Suppressor macrophage treated with lipopolysaccharide for 1 hour (primary cell): ENCODE data around the gene TFB2M.
A peak's percentile ranks its signal among the peaks of the same experiment; 100 is the strongest.

ENCODE experiments used
- DNase-seq, 3 donors: peaks; one replicate each; pipeline ENCODE4 v3.0.0-alpha.2; 2020 to 2022

Gene TFB2M

DNA sequence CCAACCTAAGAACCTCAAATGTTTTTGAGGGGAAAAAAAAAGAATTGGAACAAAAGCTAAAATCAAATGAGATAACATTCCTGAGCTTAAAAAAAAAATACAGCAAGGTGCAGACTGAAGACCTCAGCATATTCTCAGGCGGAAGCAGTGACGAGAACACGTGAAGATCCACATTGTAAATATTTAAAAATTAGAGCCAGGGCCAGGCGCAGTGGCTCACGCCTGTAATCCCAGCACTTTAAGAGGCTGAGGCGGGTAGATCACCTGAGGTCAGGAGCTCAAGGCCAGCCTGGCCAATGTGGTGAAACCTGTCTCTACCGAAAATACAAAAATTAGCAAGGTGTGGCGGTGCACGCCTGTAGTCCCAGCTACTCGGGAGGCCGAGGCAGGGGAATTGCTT lies 15.7 kb downstream of the TFB2M start:
- DNase-seq, result no peak

DNA sequence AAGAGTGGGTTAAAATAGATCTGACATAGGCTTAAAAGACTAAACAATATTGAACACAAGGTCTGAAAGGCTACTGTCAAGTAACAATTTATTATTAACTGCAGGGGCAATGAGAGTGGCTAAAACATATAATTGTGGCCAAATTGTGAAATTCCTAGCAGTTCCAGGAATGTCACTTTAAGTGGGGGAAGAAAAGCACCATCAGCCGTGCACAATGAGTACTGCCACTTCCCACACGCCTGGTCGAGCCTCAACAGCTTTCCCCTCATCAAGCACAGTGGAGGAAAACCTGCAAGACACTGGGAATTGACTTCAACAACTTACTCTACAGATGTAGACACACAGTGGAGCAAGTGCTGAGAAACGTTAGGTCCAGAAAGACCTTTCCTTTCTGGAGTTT lies 16.4 kb downstream of the TFB2M start:
- DNase-seq, result no peak

DNA sequence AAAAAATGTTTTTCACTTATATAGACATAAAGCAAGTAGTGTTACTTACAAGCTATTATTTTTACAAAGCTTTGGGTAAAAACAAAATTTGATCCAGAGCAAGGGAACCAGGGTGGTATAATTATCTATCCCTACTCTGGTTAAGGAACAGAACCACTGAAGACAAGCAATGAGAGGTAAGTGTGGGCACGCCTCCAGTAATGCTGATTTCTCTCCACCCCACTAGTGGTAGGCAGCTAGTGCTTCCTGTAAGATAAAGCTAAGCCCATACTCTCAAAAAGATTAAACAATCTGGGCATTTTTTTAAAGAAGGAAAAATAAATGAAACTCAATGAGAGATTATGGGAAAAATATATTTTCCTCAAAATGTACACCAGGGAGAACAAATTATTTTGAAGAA lies 22.1 kb downstream of the TFB2M start:
- DNase-seq, result no peak

DNA sequence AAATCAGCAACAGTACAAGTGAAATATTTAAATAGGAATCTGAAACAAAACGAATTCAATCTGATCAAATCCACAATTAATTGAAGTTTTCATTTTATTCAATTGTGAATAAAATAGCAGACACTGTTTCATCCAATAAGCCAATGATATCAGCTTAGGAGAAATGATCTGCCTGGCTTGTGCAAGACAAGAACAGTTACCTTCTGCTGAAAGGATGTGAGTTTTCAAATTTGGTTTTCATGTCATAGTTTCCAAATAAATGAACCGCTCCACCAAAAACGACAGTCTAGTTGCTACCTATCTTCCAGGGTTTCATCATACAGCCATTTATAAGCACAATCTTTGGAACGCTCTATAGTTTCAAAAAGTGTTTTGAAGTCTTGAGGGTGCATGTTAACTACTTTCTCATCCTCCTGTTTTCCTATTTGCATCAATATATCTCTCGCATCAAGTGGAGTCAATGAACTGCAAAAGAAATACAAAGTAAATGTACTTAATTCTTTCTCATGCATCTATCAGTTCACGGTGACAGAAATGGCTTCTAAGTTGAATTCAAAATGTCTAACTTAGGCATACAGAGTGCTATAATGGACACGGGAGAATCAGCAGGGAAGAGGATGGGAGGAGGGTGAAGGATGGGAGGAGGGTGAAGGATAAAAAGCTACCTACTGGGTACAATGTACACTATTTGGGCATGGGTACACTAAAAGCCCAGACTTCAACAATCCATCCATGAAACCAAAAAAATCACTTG lies 25.1 kb downstream of the TFB2M start:
- DNase-seq, result no peak

DNA sequence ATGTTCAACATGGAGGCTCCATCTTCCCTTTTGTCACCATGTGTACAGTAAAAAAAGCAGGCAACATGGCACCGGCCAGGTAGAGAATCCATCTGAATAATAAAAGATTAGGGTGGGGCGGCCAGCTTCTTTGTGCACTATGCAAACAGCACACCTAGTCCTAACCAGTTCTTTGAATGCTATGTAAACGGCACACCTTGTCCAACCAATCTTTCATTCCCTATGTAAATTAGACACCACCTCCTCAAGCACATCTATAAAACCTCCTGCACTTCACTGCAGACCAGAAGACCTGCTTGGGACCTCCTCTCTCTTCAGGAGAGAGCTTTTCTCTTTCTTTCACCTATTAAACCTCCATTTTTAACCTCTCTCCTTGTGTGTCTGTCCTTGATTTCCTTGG lies 28.2 kb downstream of the TFB2M start:
- no peak for DNase-seq

DNA sequence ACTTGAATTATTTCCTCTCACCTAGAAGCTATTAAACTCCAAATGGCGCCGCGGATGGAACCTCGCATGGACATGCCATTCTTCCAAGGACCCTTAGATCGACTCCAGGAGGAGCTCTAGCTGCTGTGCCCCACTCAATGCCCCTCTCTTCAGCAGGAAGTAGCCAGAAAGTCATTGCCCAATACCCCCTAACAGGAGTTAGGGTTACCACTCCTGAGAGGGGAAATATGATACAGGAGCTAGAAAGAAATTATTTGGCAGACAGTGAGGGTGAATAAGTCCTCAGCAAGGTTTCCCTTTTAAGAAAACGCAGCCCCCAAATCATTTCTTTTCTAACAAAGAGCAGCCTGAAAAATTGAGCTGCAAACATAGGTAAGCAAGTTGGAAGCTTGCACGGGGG lies 28.6 kb downstream of the TFB2M start:
- no peak for DNase-seq

DNA sequence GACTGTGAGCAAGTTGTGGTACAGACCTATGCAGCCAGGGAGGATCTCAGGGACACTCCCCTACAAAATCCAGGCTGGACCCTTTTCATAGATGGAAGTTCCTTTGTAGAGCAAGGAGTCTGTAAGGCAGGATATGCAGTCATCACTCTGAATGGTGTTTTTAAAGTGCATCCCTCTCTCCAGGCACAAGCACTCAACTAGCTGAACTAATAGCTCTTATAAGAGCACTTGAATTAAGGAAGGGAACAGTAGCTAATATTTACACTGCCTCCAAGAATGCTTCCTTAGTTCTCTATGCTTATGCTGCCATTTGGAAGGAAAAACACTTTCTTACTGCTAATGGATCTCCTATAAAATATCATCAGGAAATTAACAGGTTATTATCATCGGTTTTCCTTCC lies 31.9 kb downstream of the TFB2M start:
- DNase-seq, result no peak

DNA sequence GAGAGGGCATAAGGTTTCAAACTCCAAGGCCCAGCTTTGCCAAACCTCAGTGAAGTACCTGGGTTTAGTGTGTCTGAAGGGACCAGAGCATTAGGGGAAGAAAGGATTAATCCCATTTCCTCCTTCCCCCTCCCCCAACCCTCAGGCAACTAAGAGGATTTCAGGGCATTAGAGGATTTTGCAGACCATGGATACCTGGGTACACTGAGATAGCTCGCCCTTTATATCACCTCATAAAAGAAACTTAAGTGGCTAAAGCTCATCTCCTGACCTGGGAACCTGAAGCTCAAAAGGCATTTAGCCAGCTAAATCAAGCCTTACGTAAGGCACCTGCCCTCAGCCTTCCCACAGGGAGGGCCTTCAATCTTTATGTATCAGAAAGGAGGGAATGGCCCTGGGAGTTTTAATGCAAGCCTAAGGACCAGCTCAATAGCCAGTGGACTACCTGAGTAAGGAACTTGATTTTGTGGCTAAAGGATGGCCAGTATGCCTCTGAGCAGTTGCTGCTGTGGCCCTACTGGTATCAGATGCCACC lies 32.6 kb downstream of the TFB2M start:
- DNase-seq, result no peak

DNA sequence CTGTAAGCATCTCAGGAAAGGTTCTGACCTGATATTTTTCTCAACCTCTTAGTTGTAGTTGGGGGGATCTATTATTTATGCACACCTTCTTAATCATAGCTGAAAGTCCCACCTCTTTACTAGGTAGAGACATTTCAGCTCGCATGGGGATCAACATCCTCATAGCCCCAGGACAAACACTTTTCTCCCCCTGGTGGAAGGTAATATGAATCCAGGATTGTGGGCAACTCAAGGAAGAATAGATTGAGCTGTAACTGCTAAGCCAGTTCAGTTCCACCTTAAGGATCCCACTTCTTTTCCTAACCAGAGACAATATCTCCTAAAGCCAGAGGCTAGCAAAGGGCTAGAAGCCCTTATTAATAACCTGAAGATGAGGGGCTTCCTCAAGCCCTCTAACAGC lies 33.5 kb downstream of the TFB2M start:
- no peak for DNase-seq

DNA sequence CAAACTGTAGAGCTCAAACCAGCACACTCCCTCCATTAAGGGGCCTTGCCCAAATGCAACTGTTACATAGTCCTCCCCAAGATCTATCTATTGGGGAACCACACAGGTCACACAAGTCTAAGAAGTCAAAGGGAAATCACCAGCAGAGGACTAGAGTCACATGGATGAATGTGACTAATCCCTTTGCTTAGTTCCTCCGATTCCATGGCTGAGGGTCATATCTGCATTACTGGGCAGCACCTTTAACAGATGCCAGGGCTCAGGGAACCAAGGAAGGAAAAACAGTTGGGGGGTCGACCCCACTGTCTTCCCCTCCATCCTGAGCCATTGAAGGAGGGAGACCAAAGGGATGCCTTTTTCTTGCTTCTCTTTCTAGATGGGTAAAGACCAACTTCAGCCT lies 35.6 kb downstream of the TFB2M start:
- peak in 1 of 3 donors; percentile 4 for DNase-seq

DNA sequence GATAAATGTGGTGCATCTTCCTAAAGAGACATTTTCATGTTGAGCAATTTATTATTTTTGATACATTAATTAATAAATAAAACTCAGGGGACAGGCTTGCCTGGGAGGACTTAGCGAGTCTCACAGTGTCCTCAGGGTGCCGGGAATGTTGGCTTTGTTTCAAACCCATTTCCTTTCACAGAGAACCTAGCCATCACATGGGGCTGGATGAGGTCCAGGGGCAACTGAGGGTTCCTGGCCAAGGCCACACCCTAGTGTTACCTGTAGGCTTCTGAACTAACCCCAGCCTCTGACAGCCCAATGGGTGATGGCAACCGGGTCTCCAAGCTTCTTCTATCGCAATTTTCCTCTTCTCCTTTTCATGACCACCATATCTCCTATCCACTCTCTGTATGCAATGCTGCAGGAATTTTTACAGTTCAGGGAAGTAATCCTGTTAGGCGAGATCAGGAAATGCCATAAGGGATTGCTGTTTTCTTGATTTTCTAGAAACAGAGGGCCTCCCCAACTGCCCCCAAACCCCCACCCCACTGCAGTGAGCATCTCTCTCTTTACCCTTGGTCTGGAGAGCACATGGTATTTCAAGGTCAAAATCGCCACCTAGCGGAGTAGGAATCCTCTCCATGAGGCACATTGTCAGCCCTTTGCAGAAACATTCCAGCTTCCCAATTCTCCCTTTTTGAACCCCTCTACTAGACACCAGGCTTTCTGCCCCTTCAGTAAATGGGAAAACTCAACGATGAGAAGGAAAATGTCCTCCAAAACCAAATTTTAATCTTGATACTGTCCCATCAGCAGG lies 36.9 kb downstream of the TFB2M start:
- DNase-seq, result no peak

DNA sequence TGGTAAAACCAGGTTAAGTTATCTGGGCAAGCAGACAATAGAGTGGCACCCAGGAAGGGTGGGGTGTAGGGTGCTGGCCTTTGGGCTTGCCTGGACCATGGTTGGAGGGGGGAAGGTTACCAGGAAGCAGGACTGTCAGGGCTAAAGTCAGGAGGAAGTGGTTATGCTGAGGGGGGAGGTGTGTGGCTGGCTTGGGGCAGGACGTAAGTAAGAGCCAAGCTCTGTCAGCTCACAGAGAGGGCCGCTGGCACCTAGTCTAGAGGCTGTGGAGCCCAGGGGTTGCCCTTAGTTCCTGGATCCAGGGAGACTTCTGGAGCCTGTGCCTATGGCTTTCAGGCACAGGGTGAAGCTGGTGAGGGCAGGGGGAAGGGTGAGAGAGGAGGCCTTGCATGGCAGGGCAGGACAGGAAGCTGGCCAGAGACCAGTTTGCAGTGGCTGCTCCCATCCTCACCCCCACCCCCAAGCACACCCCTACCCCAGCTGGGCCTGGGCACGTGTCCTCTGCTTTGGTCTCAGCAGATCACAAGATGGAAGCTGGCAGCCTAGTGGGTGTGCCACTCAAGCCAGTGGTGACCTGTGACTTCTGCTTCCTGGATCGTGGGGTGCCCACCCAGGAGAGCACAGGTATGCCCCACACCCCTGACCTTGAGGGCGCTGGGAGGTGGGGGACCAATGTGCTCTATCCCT lies 38.5 kb downstream of the TFB2M start:
- no peak for DNase-seq

DNA sequence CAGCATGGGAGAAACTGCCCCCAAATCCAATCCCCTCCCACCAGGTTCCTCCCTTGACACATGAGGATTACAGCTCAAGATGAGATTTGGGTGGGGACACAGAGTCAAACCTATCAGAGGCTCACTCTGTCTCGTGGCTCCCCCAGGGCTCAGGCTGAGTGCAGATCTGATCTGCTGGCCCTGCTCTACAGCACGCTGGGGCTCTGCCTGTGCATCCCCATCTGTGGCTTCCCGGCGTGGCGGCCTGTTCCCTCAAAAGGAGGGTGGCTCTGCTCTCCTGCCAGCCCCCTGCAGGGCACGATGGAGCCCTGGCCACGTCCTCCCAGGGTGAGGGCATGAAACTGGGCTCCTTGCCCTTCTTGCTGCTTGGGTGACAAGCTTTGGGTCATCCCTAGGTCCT lies 39.1 kb downstream of the TFB2M start:
- no peak for DNase-seq

DNA sequence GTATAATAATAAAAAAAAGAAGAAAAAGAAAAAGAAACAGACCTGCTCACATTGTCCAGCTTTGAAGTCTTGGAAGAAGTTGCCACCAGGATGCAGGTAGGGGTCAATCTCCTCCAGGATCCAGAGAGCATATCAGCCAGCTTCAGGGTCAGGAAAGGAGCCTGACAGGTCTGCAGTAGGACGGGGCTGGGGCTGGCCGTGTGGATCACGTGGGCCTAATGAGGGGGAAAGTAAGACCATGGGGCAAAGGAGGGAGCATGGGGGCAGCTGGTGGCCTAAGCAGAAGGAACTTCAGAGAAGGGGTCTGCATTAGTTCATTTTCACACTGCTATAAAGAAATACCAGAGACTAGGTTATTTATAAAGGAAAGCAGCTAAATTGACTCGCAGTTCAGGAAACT lies 39.7 kb downstream of the TFB2M start:
- DNase-seq, result no peak

DNA sequence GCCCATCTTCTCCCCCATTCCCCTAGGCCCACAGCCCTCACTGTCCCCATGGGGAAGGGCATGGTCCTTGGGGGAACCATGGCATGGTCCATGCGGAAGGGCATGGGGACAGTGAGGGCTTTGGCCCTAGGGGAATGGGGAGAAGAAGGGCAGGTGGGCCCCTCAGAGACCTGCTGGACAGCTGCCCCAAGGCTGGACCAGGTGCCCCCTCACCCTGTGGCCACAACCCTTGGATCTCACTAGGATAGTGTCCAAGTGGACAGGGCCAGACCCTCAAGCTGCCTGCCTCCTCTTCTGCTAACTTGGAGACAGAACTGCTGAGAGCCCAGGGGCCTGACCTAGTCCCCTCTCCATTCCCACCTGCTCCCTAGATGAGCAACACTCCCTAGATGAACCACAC lies 46.5 kb downstream of the TFB2M start:
- no peak for DNase-seq

DNA sequence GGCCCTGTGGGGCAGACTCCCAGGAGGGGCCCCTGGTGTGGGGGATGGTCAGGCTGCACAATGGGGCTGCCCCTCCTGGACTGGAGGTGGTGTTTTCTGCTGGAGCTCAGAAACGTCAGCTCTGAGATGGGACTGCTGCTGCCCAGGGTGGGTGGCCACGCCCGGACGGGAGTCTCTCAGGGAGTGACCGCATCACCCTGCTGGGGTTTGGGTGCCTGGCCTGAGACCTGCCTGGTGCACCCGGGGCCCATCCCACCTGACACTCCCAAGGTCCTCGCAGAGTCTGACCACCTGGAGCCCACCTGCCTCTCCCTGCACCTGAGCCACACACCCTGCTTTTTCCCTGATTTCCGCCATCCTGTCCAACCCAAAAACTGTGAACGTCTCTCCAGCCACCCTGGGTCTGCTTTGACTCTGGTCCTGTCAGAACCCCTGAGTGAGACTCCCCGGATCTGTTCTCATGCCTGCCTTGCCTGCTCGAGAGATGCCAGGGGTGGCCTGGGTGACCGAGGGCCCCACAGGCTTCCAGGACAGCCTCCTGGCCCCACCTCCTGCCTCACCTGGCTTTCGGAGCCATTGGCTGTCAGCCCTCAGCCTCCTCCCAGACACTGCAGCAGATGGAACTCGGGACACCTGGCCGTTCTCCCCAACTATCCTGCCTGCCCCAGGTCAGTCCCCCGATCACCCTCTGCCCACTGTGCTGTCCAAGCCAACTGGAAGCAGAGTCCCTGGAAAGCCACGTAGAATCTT lies 47.4 kb downstream of the TFB2M start:
- DNase-seq, result no peak

DNA sequence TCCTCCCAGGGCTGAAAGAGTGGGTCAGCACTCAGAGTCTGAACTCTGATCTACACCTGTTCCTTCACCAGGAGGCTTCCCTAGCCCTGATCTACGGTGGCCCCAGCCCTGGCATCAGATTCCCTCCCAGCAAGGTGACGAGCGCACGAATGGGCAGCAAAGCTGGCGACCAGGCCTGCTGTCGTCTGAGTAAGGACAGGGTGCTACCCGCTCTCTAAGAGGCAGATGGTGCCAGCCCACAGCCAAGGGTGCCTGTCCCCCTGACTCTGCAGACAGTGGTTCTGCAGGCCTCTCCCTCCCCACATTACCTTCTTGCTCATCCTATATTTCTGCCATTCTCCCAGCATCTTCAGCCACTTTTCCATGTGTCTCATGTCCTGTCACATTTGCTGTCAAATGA lies 48.7 kb downstream of the TFB2M start:
- DNase-seq, result no peak

DNA sequence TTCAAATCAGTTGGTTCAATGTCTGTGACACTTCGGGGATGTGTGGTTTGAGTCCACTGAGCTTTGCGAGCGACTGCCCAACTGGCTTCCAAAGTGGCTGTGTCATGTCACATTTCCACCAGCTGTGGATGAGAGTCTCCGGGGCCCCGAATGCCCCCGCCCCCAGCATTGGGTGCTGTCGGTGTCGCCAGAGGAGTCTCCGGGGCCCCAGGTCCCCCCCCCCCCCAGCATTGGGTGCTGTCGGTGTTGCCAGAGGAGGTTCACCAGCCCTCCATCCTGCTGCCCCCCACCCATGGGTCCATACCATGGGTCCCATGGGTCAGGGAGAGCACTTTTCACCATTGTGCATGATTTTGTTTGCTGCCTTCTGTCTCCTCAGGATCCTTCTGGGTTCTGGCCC lies 49.9 kb downstream of the TFB2M start:
- no peak for DNase-seq

DNA sequence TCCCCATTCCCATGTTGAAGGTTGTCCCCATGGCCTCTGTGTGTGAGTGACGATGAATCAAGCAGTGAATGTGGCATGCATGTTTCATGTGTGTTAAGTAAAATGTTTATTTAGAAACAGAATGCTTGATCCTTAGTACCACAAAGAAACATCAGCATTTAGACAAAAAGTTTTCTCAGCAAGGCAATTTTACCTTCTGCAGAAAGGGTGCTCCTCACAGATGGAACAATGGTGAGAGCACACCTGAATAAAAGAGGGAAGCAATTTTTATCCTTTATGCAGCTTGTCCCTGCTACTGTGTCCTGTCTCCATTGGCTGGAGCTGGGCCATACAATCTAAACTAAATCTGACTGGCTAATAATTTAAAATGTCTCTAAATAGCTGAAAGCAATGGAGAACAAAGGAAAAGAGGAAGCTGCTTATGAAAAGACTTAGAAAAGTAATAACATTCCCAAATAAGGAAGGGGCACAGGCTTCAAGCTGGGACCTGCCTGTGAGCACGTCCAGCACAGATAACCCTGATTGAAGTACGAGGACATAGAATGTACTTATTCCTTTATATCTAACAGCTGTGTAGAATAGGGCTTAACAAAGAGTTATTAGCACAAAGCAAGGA lies 50.6 kb downstream of the TFB2M start:
- no peak for DNase-seq

DNA sequence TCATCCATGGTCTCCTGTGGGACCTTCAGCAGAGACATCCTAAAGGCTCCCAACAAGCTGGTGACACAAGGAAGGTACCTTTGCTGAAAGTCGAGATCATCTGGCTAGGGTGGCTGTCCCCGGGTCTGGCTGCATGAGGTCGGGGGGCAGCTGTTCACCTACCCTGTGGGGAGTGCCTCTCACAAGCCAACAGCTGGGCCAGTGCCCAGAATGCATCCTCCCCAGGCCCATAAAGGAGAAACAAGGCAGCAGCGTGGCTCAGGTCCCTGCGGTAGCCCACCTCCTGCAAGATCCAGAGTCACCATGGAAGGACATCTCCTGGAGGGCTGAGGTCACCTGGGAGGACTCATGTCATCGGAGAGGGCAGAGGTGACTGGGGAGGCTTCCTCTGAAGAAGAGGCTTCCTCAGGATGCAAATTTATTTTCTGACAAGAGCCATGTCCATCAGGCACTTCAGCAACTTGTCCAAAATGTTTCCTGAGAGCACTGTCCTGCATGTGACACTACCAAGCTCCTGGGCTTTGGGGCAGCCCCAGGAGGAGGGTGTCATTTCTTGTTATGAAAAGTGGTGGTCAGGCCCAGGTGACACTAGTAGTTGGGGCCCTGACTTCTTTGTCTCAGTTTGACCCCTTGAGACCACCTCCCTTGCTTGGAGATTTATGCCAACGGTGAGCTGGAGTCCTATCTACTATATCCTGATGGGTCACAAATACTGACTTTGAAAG lies 52.3 kb downstream of the TFB2M start:
- DNase-seq, result no peak

DNA sequence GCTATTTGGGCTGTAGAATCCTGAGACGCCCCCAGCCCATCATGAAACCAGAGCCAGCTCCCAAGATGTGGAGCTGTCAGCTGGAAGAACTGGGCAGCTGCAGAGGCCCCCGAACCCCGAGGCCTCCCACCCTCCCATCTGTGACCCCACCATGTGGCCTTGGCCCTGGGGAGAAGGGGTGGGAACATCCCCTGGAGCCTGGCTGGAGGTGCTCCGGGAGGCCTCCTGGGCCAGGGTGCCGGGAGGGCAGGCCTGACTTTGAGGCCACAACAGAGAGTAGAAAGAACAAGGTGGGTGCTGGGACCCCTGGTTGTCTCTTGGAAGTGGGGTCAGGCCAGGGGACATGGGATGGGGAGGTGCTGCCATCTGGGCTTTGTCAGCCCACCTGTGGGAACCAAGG lies 53.0 kb downstream of the TFB2M start:
- DNase-seq, result no peak

DNA sequence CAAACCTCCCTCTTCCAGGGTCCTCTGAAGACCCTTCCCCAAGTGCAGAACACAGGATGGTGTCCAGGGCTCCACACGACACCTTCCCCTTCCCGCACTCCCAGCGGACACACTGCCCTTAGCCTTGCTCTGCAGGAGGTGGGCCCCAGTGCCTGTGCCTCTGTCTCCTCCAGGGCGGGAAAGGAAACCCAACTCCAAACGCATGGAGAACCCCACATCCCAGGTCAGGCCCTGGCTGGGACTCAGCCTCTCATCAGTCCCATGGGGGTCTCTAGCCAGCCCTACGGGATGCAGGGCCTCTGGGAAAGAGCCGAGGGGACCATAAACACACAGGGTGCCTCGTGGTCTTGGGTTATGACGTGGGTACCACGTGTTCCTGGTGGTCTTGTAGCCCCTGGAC lies 53.4 kb downstream of the TFB2M start:
- no peak for DNase-seq
